ENCODE results near the gene OVOL1. TPM values are rescaled to one million over a fixed set of nuclear protein-coding genes. Genes with fewer than 3 reads are reported as not detected.

OVOL1 gene
- total RNA-seq, 2 donors from 2014 or later: 3.4 to 5.5 TPM

- peaks cover 5% of the 10 kb centered on the region for H3K27me3 Mint-ChIP-seq (ENCODE audit: insufficient read depth)
- H3K36me3 ChIP-seq (ENCODE audit: control insufficient read depth, insufficient read depth, low read length): peaks cover 33% of the 10 kb centered on the region
- H3K36me3 Mint-ChIP-seq (ENCODE audit: low read depth): peaks cover 21% of the 10 kb centered on the region
- H3K27ac ChIP-seq (ENCODE audit: low read depth, low read length): no peak overlapping the region
- DNase-seq: no peak
- no peak overlapping the region for H3K4me3 Mint-ChIP-seq
- no peak overlapping the region for H3K27ac Mint-ChIP-seq
- no peaks in the 10 kb centered on the region for H3K9me3 ChIP-seq (ENCODE audit: control insufficient read depth, low read length)
- H3K4me1 Mint-ChIP-seq: no peaks in the 10 kb centered on the region
- H3K27me3 ChIP-seq (ENCODE audit: control insufficient read depth, insufficient read depth, low read length, poor library complexity, severe bottlenecking): peaks cover 6% of the 10 kb centered on the region
- WGBS, 2 experiments (ENCODE audit: insufficient coverage in 1 of 2, insufficient read length in 1 of 2): 95 to 97% methylated on average over 8 of the region's 8 CpGs
- H3K9ac ChIP-seq (ENCODE audit: extremely low read depth, low read length, poor library complexity, severe bottlenecking): no peak overlapping the region
- no peak overlapping the region for H3K4me3 ChIP-seq (ENCODE audit: low read length)
- TF ChIP-seq, protein P1, sequence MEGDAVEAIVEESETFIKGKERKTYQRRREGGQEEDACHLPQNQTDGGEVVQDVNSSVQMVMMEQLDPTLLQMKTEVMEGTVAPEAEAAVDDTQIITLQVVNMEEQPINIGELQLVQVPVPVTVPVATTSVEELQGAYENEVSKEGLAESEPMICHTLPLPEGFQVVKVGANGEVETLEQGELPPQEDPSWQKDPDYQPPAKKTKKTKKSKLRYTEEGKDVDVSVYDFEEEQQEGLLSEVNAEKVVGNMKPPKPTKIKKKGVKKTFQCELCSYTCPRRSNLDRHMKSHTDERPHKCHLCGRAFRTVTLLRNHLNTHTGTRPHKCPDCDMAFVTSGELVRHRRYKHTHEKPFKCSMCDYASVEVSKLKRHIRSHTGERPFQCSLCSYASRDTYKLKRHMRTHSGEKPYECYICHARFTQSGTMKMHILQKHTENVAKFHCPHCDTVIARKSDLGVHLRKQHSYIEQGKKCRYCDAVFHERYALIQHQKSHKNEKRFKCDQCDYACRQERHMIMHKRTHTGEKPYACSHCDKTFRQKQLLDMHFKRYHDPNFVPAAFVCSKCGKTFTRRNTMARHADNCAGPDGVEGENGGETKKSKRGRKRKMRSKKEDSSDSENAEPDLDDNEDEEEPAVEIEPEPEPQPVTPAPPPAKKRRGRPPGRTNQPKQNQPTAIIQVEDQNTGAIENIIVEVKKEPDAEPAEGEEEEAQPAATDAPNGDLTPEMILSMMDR (conservative IDR thresholded peaks at IDR 0.05): no peak
- no peaks in the 10 kb centered on the region for H3K4me1 ChIP-seq (ENCODE audit: control insufficient read depth, insufficient read depth, low read length)
- no peaks in the 10 kb centered on the region for H3K9me3 Mint-ChIP-seq
These were observed 9.6 kb upstream of the OVOL1 start for GRCh38 chr11:65777241-65777640.

DNA sequence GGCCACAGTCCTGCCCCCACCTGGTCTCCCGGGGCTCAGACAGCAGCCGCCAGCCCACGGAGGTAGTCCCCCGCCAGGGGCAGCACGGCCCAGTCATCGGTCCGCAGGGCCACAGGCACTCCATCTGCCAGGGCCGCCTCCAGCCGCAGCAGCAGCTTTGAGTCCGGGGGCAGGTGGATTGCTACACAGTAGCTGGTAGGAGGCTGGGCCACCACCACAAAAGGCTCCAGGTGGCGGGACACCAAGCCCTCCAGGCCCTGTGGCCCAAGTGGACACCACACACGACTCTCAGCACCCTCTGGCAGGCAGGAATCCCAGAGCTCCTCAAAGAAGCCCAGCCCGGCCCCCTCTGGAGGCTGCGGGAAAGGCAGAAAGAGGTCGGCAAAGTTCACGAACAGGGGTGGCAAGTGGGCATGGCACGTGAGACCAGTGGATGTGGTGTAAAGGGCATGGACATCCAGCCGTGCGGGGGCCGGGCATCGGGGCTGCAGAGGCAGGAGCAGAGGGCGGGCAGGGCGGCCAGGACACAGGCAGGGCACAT lies 9.0 kb upstream of the OVOL1 start:
- H3K9me3 Mint-ChIP-seq: no peaks in the 10 kb centered on the region
- peaks cover 33% of the 10 kb centered on the region for H3K36me3 ChIP-seq (ENCODE audit: control insufficient read depth, insufficient read depth, low read length)
- TF ChIP-seq, protein P1 (conservative IDR thresholded peaks at IDR 0.05): no peak
- no peak overlapping the region for H3K4me3 Mint-ChIP-seq
- H3K27me3 Mint-ChIP-seq (ENCODE audit: insufficient read depth): peaks cover 10% of the 10 kb centered on the region
- DNase-seq: peak; percentile 40
- H3K27ac Mint-ChIP-seq: no peak overlapping the region
- 95 to 100% methylated on average over 13 to 23 of the region's 23 CpGs for WGBS, 2 experiments (ENCODE audit: insufficient coverage in 1 of 2, insufficient read length in 1 of 2)
- H3K4me1 ChIP-seq (ENCODE audit: control insufficient read depth, insufficient read depth, low read length): no peaks in the 10 kb centered on the region
- peaks cover 12% of the 10 kb centered on the region for H3K27me3 ChIP-seq (ENCODE audit: control insufficient read depth, insufficient read depth, low read length, poor library complexity, severe bottlenecking)
- H3K9ac ChIP-seq (ENCODE audit: extremely low read depth, low read length, poor library complexity, severe bottlenecking): no peak overlapping the region
- no peaks in the 10 kb centered on the region for H3K9me3 ChIP-seq (ENCODE audit: control insufficient read depth, low read length)
- no peak overlapping the region for H3K4me3 ChIP-seq (ENCODE audit: low read length)
- peaks cover 21% of the 10 kb centered on the region for H3K36me3 Mint-ChIP-seq (ENCODE audit: low read depth)
- H3K4me1 Mint-ChIP-seq: no peaks in the 10 kb centered on the region
- no peak overlapping the region for H3K27ac ChIP-seq (ENCODE audit: low read depth, low read length)

GRCh38 chr11:65778431-65778900 lies 8.4 kb upstream of the OVOL1 start:
- no peaks in the 10 kb centered on the region for H3K9me3 Mint-ChIP-seq
- peaks cover 21% of the 10 kb centered on the region for H3K36me3 Mint-ChIP-seq (ENCODE audit: low read depth)
- WGBS, 2 experiments (ENCODE audit: insufficient coverage in 1 of 2, insufficient read length in 1 of 2): 96 to 98% methylated on average over 11 to 18 of the region's 20 CpGs
- no peak overlapping the region for H3K4me3 Mint-ChIP-seq
- Histone ChIP-seq H3K9me3 (ENCODE audit: control insufficient read depth, low read length) (no peaks in the 10 kb centered on the region), H3K9ac (ENCODE audit: extremely low read depth, low read length, poor library complexity, severe bottlenecking) (no peak overlapping the region), H3K36me3 (ENCODE audit: control insufficient read depth, insufficient read depth, low read length) (peaks cover 33% of the 10 kb centered on the region), H3K27me3 (ENCODE audit: control insufficient read depth, insufficient read depth, low read length, poor library complexity, severe bottlenecking) (peaks cover 16% of the 10 kb centered on the region), H3K27ac (ENCODE audit: low read depth, low read length) (no peak overlapping the region), H3K4me1 (ENCODE audit: control insufficient read depth, insufficient read depth, low read length) (no peaks in the 10 kb centered on the region), H3K4me3 (ENCODE audit: low read length) (no peak overlapping the region)
- TF ChIP-seq, protein P1 (conservative IDR thresholded peaks at IDR 0.05): no peak
- no peak overlapping the region for H3K27ac Mint-ChIP-seq
- no peak for DNase-seq
- peaks cover 16% of the 10 kb centered on the region for H3K27me3 Mint-ChIP-seq (ENCODE audit: insufficient read depth)
- H3K4me1 Mint-ChIP-seq: no peaks in the 10 kb centered on the region

Measured in endodermal cell (in vitro differentiated cells).